ENCODE measurements around the gene ZNF837.

ZNF837 gene

GRCh38 chr19:58367698-58368454, 13.0 kb downstream of the ZNF837 start:
- Histone ChIP-seq H3K27ac (ENCODE audit: low read depth, low read length, severe bottlenecking) (no peak overlapping the region), H3K4me1 (ENCODE audit: control insufficient read depth, insufficient read depth, low read length, poor library complexity, severe bottlenecking) (no peaks in the 10 kb centered on the region), H3K4me3 (ENCODE audit: extremely low read depth, insufficient read depth, low read length, poor library complexity, severe bottlenecking) (no peak overlapping the region), H3K9me3 (ENCODE audit: control insufficient read depth, low read length) (no peaks in the 10 kb centered on the region), H3K36me3 (ENCODE audit: control insufficient read depth, insufficient read depth, low read length) (no peaks in the 10 kb centered on the region)
- 96 to 98% methylated on average over 92 to 106 of the region's 106 CpGs for WGBS, 2 experiments (ENCODE audit: insufficient coverage in 2 of 2)

- H3K4me3 ChIP-seq (ENCODE audit: extremely low read depth, insufficient read depth, low read length, poor library complexity, severe bottlenecking), result no peak overlapping the region
- H3K27ac ChIP-seq (ENCODE audit: low read depth, low read length, severe bottlenecking), result no peak overlapping the region
- H3K9me3 ChIP-seq (ENCODE audit: control insufficient read depth, low read length), result no peaks in the 10 kb centered on the region
- WGBS, 2 experiments (ENCODE audit: insufficient coverage in 2 of 2), result 90 to 94% methylated on average over 31 to 32 of the region's 32 CpGs
- no peaks in the 10 kb centered on the region for H3K4me1 ChIP-seq (ENCODE audit: control insufficient read depth, insufficient read depth, low read length, poor library complexity, severe bottlenecking)
- H3K36me3 ChIP-seq (ENCODE audit: control insufficient read depth, insufficient read depth, low read length), result no peaks in the 10 kb centered on the region
Measured at GRCh38 chr19:58366585-58367430, 14.0 kb downstream of the ZNF837 start.

GRCh38 chr19:58364146-58364545, 16.7 kb downstream of the ZNF837 start:
- Histone ChIP-seq H3K4me3 (ENCODE audit: extremely low read depth, insufficient read depth, low read length, poor library complexity, severe bottlenecking) (no peak overlapping the region), H3K4me1 (ENCODE audit: control insufficient read depth, insufficient read depth, low read length, poor library complexity, severe bottlenecking) (peaks cover 3% of the 10 kb centered on the region), H3K9me3 (ENCODE audit: control insufficient read depth, low read length) (no peaks in the 10 kb centered on the region), H3K27ac (ENCODE audit: low read depth, low read length, severe bottlenecking) (no peak overlapping the region), H3K36me3 (ENCODE audit: control insufficient read depth, insufficient read depth, low read length) (no peaks in the 10 kb centered on the region)
- WGBS, 2 experiments (ENCODE audit: insufficient coverage in 2 of 2), result 92% methylated on average over 4 to 5 of the region's 5 CpGs

GRCh38 chr19:58362272-58362994, 18.4 kb downstream of the ZNF837 start, which contains the start of gene ZNF497:
ZNF497 (minus strand) TSS chr19:58362751; CDS start chr19:58357635, 5,116 bp downstream.
- WGBS, 2 experiments (ENCODE audit: insufficient coverage in 2 of 2), result 0 to 1% methylated on average over 69 to 74 of the region's 74 CpGs
- H3K4me3 ChIP-seq (ENCODE audit: extremely low read depth, insufficient read depth, low read length, poor library complexity, severe bottlenecking), result peak within 1 kb of the TSS; percentile 78
- H3K27ac ChIP-seq (ENCODE audit: low read depth, low read length, severe bottlenecking), result peak within 1 kb of the TSS; percentile 92
- H3K36me3 ChIP-seq (ENCODE audit: control insufficient read depth, insufficient read depth, low read length), result no peaks in the 10 kb centered on the region
- H3K4me1 ChIP-seq (ENCODE audit: control insufficient read depth, insufficient read depth, low read length, poor library complexity, severe bottlenecking), result peaks cover 3% of the 10 kb centered on the region
- H3K9me3 ChIP-seq (ENCODE audit: control insufficient read depth, low read length), result no peaks in the 10 kb centered on the region

- H3K4me3 ChIP-seq (ENCODE audit: extremely low read depth, insufficient read depth, low read length, poor library complexity, severe bottlenecking), result peak overlapping the region; percentile 78
- H3K27ac ChIP-seq (ENCODE audit: low read depth, low read length, severe bottlenecking), result peak overlapping the region; percentile 92
- H3K4me1 ChIP-seq (ENCODE audit: control insufficient read depth, insufficient read depth, low read length, poor library complexity, severe bottlenecking), result peaks cover 3% of the 10 kb centered on the region
- H3K9me3 ChIP-seq (ENCODE audit: control insufficient read depth, low read length), result no peaks in the 10 kb centered on the region
- 2 to 3% methylated on average over 16 to 19 of the region's 28 CpGs for WGBS, 2 experiments (ENCODE audit: insufficient coverage in 2 of 2)
- H3K36me3 ChIP-seq (ENCODE audit: control insufficient read depth, insufficient read depth, low read length), result no peaks in the 10 kb centered on the region
Measured at GRCh38 chr19:58361900-58362271, 18.9 kb downstream of the ZNF837 start.

GRCh38 chr19:58357481-58358145, 23.2 kb downstream of the ZNF837 start:
- H3K27ac ChIP-seq (ENCODE audit: low read depth, low read length, severe bottlenecking), result no peak overlapping the region
- WGBS, 2 experiments (ENCODE audit: insufficient coverage in 2 of 2), result 76 to 85% methylated on average over 9 to 14 of the region's 19 CpGs
- peaks cover 3% of the 10 kb centered on the region for H3K4me1 ChIP-seq (ENCODE audit: control insufficient read depth, insufficient read depth, low read length, poor library complexity, severe bottlenecking)

GRCh38 chr19:58356766-58357480, 23.9 kb downstream of the ZNF837 start:
- WGBS, 2 experiments (ENCODE audit: insufficient coverage in 2 of 2), result 95 to 96% methylated on average over 70 to 75 of the region's 75 CpGs
- Histone ChIP-seq H3K27ac (ENCODE audit: low read depth, low read length, severe bottlenecking) (no peak overlapping the region), H3K4me1 (ENCODE audit: control insufficient read depth, insufficient read depth, low read length, poor library complexity, severe bottlenecking) (peaks cover 3% of the 10 kb centered on the region), H3K36me3 (ENCODE audit: control insufficient read depth, insufficient read depth, low read length) (peaks cover 2% of the 10 kb centered on the region), H3K4me3 (ENCODE audit: extremely low read depth, insufficient read depth, low read length, poor library complexity, severe bottlenecking) (no peak overlapping the region), H3K9me3 (ENCODE audit: control insufficient read depth, low read length) (no peaks in the 10 kb centered on the region)

More at GRCh38 chr19:58357481-58358145, 23.2 kb downstream of the ZNF837 start:
- Histone ChIP-seq H3K36me3 (ENCODE audit: control insufficient read depth, insufficient read depth, low read length) (peaks cover 2% of the 10 kb centered on the region), H3K9me3 (ENCODE audit: control insufficient read depth, low read length) (no peaks in the 10 kb centered on the region), H3K4me3 (ENCODE audit: extremely low read depth, insufficient read depth, low read length, poor library complexity, severe bottlenecking) (no peak overlapping the region)

GRCh38 chr19:58355908-58356765, 24.7 kb downstream of the ZNF837 start:
- 97% methylated on average over 92 to 94 of the region's 94 CpGs for WGBS, 2 experiments (ENCODE audit: insufficient coverage in 2 of 2)
- H3K27ac ChIP-seq (ENCODE audit: low read depth, low read length, severe bottlenecking), result no peak overlapping the region
- no peak overlapping the region for H3K4me3 ChIP-seq (ENCODE audit: extremely low read depth, insufficient read depth, low read length, poor library complexity, severe bottlenecking)
- peaks cover 2% of the 10 kb centered on the region for H3K36me3 ChIP-seq (ENCODE audit: control insufficient read depth, insufficient read depth, low read length)
- H3K4me1 ChIP-seq (ENCODE audit: control insufficient read depth, insufficient read depth, low read length, poor library complexity, severe bottlenecking), result no peaks in the 10 kb centered on the region
- no peaks in the 10 kb centered on the region for H3K9me3 ChIP-seq (ENCODE audit: control insufficient read depth, low read length)

- no peaks in the 10 kb centered on the region for H3K9me3 ChIP-seq (ENCODE audit: control insufficient read depth, low read length)
- WGBS, 2 experiments (ENCODE audit: insufficient coverage in 2 of 2), result 87 to 95% methylated on average over 8 to 10 of the region's 10 CpGs
- no peaks in the 10 kb centered on the region for H3K4me1 ChIP-seq (ENCODE audit: control insufficient read depth, insufficient read depth, low read length, poor library complexity, severe bottlenecking)
- peaks cover 5% of the 10 kb centered on the region for H3K36me3 ChIP-seq (ENCODE audit: control insufficient read depth, insufficient read depth, low read length)
- H3K27ac ChIP-seq (ENCODE audit: low read depth, low read length, severe bottlenecking), result no peak overlapping the region
- H3K4me3 ChIP-seq (ENCODE audit: extremely low read depth, insufficient read depth, low read length, poor library complexity, severe bottlenecking), result no peak overlapping the region
Measured at GRCh38 chr19:58355215-58355796, 25.5 kb downstream of the ZNF837 start.
